Karpas-422 (cell line): Measurements from ENCODE around the gene PRR19. TPM values are rescaled to one million over a fixed set of nuclear protein-coding genes. Genes with fewer than 3 reads are reported as not detected.

Experiments
- DNase-seq: peaks from one replicate; pipeline ENCODE4 v3.0.0-alpha.2; 2015
- H2AFZ ChIP-seq: fragments of 200-600 bp; sonication (generic); 2 replicates; pipeline ENCODE4 v1.6.1; 2014; ENCODE audit warnings: antibody characterized with exemption, low read length, mixed read lengths
- H3K27ac ChIP-seq: fragments of 200-600 bp; sonication (generic); 2 replicates; pipeline ENCODE4 v1.5.1; 2014; ENCODE audit warnings: mild to moderate bottlenecking, low read length, moderate library complexity
- H3K27me3 ChIP-seq: fragments of 200-600 bp; sonication (generic); 2 replicates; pipeline ENCODE4 v1.6.1; 2014; ENCODE audit warnings: low read length, mixed read lengths
- H3K36me3 ChIP-seq: fragments of 200-600 bp; sonication (generic); 2 replicates; pipeline ENCODE4 v1.6.1; 2014; ENCODE audit warnings: low read length, mixed read lengths; ENCODE audit not compliant: insufficient read depth
- H3K4me1 ChIP-seq: fragments of 200-600 bp; sonication (generic); 2 replicates; pipeline ENCODE4 v1.6.1; 2014; ENCODE audit warnings: mild to moderate bottlenecking, low read length, mixed read lengths
- H3K4me2 ChIP-seq: fragments of 200-600 bp; sonication (generic); 2 replicates; pipeline ENCODE4 v1.6.1; 2014; ENCODE audit warnings: low read length, low read depth, mild to moderate bottlenecking; ENCODE audit not compliant: poor library complexity, severe bottlenecking
- H3K4me3 ChIP-seq: fragments of 200-600 bp; sonication (generic); 2 replicates; pipeline ENCODE4 v1.5.1; 2014; ENCODE audit warnings: mild to moderate bottlenecking, antibody characterized with exemption, low read length, mixed read lengths
- H3K79me2 ChIP-seq: fragments of 200-600 bp; sonication (generic); 2 replicates; pipeline ENCODE4 v1.6.1; 2014; ENCODE audit warnings: mild to moderate bottlenecking, low read length, mixed read lengths
- H3K9ac ChIP-seq: fragments of 200-600 bp; sonication (generic); 2 replicates; pipeline ENCODE4 v1.6.0; 2014; ENCODE audit warnings: low read length
- H3K9me2 ChIP-seq: fragments of 200-600 bp; sonication (generic), shearing (Covaris generic); replicated peaks from 2 replicates; pipeline ENCODE4 v1.6.0; 2014; ENCODE audit warnings: mild to moderate bottlenecking, low read length, moderate library complexity; ENCODE audit not compliant: insufficient read depth
- H3K9me3 ChIP-seq: fragments of 300-700, 200-600 bp; sonication (generic); 2 replicates; pipeline ENCODE4 v1.6.1; 2014; ENCODE audit warnings: low read length, mixed read lengths
- H4K20me1 ChIP-seq: fragments of 200-600 bp; sonication (generic); 2 replicates; pipeline ENCODE4 v1.6.1; 2014; ENCODE audit warnings: mild to moderate bottlenecking, antibody characterized with exemption, low read length, low read depth; ENCODE audit not compliant: insufficient read depth
- total RNA-seq: library from RNA; depleted of rRNA; stranded (reverse); fragments of >200 nt; shearing (Covaris generic); gene quantifications from 2 replicates; pipeline ENCODE4 v1.2.3, GENCODE V29; 2014; ENCODE audit warnings: low replicate concordance

PRR19 gene
- total RNA-seq, 1 experiment from 2014 or later: 1.2 TPM

- H3K27me3 ChIP-seq: no peaks in the 10 kb centered on the region
- H3K9me3 ChIP-seq: no peaks in the 10 kb centered on the region
- no peak overlapping the region for H3K4me3 ChIP-seq
- no peaks in the 10 kb centered on the region for H4K20me1 ChIP-seq
- no peak overlapping the region for H3K9ac ChIP-seq
- no peaks in the 10 kb centered on the region for H3K79me2 ChIP-seq
- H3K27ac ChIP-seq: no peak overlapping the region
- H3K4me2 ChIP-seq: no peak overlapping the region
- no peak for DNase-seq
- H3K4me1 ChIP-seq: peaks cover 9% of the 10 kb centered on the region
- no peak overlapping the region for H2AFZ ChIP-seq
- no peaks in the 10 kb centered on the region for H3K36me3 ChIP-seq
- no peaks in the 10 kb centered on the region for H3K9me2 ChIP-seq
Observed at GRCh38 chr19:42351079-42351735, 49.3 kb downstream of the PRR19 start.

- H4K20me1 ChIP-seq: no peaks in the 10 kb centered on the region
- H3K36me3 ChIP-seq: no peaks in the 10 kb centered on the region
- DNase-seq: peak; percentile 87
- peaks cover 9% of the 10 kb centered on the region for H3K4me1 ChIP-seq
- H3K4me2 ChIP-seq: no peak overlapping the region
- no peak overlapping the region for H3K27ac ChIP-seq
- H3K79me2 ChIP-seq: no peaks in the 10 kb centered on the region
- H2AFZ ChIP-seq: no peak overlapping the region
- no peaks in the 10 kb centered on the region for H3K9me2 ChIP-seq
- no peak overlapping the region for H3K4me3 ChIP-seq
- no peaks in the 10 kb centered on the region for H3K27me3 ChIP-seq
- no peaks in the 10 kb centered on the region for H3K9me3 ChIP-seq
- H3K9ac ChIP-seq: no peak overlapping the region
Observed at GRCh38 chr19:42352301-42353259, 50.6 kb downstream of the PRR19 start.

GRCh38 chr19:42353341-42354015 is 51.5 kb downstream of the PRR19 start:
- Histone ChIP-seq H3K9me2 (no peaks in the 10 kb centered on the region), H3K4me3 (no peak overlapping the region), H3K27ac (no peak overlapping the region), H3K27me3 (no peaks in the 10 kb centered on the region), H3K9ac (no peak overlapping the region), H2AFZ (no peak overlapping the region), H3K36me3 (no peaks in the 10 kb centered on the region), H4K20me1 (no peaks in the 10 kb centered on the region), H3K9me3 (no peaks in the 10 kb centered on the region), H3K4me1 (peaks cover 9% of the 10 kb centered on the region), H3K79me2 (no peaks in the 10 kb centered on the region), H3K4me2 (no peak overlapping the region)
- no peak for DNase-seq

GRCh38 chr19:42355896-42356295 is 54.0 kb downstream of the PRR19 start:
- Histone ChIP-seq H3K27ac (no peak overlapping the region), H3K4me2 (no peak overlapping the region), H3K9me2 (no peaks in the 10 kb centered on the region)

GRCh38 chr19:42356686-42357085 is 54.8 kb downstream of the PRR19 start:
- Histone ChIP-seq H3K36me3 (no peaks in the 10 kb centered on the region), H3K79me2 (no peaks in the 10 kb centered on the region), H4K20me1 (no peaks in the 10 kb centered on the region), H3K9ac (no peak overlapping the region), H3K9me3 (no peaks in the 10 kb centered on the region), H3K27me3 (no peaks in the 10 kb centered on the region), H3K4me1 (peaks cover 9% of the 10 kb centered on the region), H3K4me2 (no peak overlapping the region), H2AFZ (no peak overlapping the region), H3K4me3 (no peak overlapping the region), H3K27ac (no peak overlapping the region), H3K9me2 (no peaks in the 10 kb centered on the region)
- DNase-seq: no peak

More at GRCh38 chr19:42355896-42356295, 54.0 kb downstream of the PRR19 start:
- peaks cover 9% of the 10 kb centered on the region for H3K4me1 ChIP-seq
- H4K20me1 ChIP-seq: no peaks in the 10 kb centered on the region
- no peak overlapping the region for H3K9ac ChIP-seq
- no peaks in the 10 kb centered on the region for H3K36me3 ChIP-seq
- H3K9me3 ChIP-seq: no peaks in the 10 kb centered on the region
- no peak overlapping the region for H2AFZ ChIP-seq
- no peaks in the 10 kb centered on the region for H3K27me3 ChIP-seq
- H3K4me3 ChIP-seq: no peak overlapping the region
- DNase-seq: no peak
- no peaks in the 10 kb centered on the region for H3K79me2 ChIP-seq

- H2AFZ ChIP-seq: no peak overlapping the region
- no peaks in the 10 kb centered on the region for H3K9me3 ChIP-seq
- no peak overlapping the region for H3K4me2 ChIP-seq
- peaks cover 3% of the 10 kb centered on the region for H3K4me1 ChIP-seq
- no peak for DNase-seq
- H3K27ac ChIP-seq: no peak overlapping the region
- no peaks in the 10 kb centered on the region for H3K27me3 ChIP-seq
- H3K79me2 ChIP-seq: no peaks in the 10 kb centered on the region
- no peak overlapping the region for H3K4me3 ChIP-seq
- H3K9ac ChIP-seq: no peak overlapping the region
- no peaks in the 10 kb centered on the region for H3K9me2 ChIP-seq
- H4K20me1 ChIP-seq: no peaks in the 10 kb centered on the region
- H3K36me3 ChIP-seq: no peaks in the 10 kb centered on the region
Observed at GRCh38 chr19:42357290-42357689, 55.4 kb downstream of the PRR19 start.
